HEK293 (cell line): ENCODE data around the gene NFATC1.

Experiments
- CTCF ChIA-PET: fragments of 350-600 bp; formaldehyde crosslinking; extraction: SDS; loops from one replicate; lab custom pipeline; 2021; ENCODE audit warnings: antibody characterized with exemption; lab: Yijun Ruan, JAX
- POLR2A ChIA-PET: fragments of 300-600 bp; formaldehyde crosslinking; extraction: SDS; loops from one replicate; lab custom pipeline; 2020; ENCODE audit warnings: antibody characterized with exemption, inconsistent platforms; lab: Yijun Ruan, JAX
- H3K27ac ChIP-seq: fragments of 200-500 bp; sonication (Bioruptor generic); 2 replicates; pipeline ENCODE4 v1.5.1; 2014; ENCODE audit warnings: low read depth, low read length, control low read depth, inconsistent platforms; ENCODE audit errors: extremely low read depth
- H3K36me3 ChIP-seq, 2 experiments: fragments of 200-500 bp in 1 of 2; sonication (Bioruptor generic) in 1 of 2; 1 replicate in 1 of 2; 2 replicates in 1 of 2; pipeline ENCODE4 v1.5.1; 2014 to 2017; ENCODE audit warnings: inconsistent platforms in 2 of 2, low read length in 2 of 2; ENCODE audit not compliant: control insufficient read depth in 2 of 2, insufficient read depth in 1 of 2
- H3K4me1 ChIP-seq: fragments of 200-500 bp; sonication (Bioruptor generic); 2 replicates; pipeline ENCODE4 v1.5.1; 2014; ENCODE audit warnings: mild to moderate bottlenecking, low read length, inconsistent platforms; ENCODE audit not compliant: control insufficient read depth, insufficient read depth
- H3K4me3 ChIP-seq: 2 replicates; pipeline ENCODE4 v1.5.1; 2011; ENCODE audit warnings: low read depth, mild to moderate bottlenecking, control low read depth, low read length, moderate library complexity
- H3K9me3 ChIP-seq: fragments of 200-500 bp; sonication (Bioruptor generic); 2 replicates; pipeline ENCODE4 v1.5.1; 2014; ENCODE audit warnings: low read depth, low read length, inconsistent platforms; ENCODE audit not compliant: control insufficient read depth, insufficient read depth
- BCL11B ChIP-seq: fragments of 450-650 bp; formaldehyde crosslinking; IDR thresholded peaks from 2 replicates; pipeline ENCODE4 v1.5.1; 2016; ENCODE audit warnings: low read depth, missing biosample characterization, missing genetic modification characterization
- GLIS1 ChIP-seq: fragments of 450-650 bp; formaldehyde crosslinking; IDR thresholded peaks from 2 replicates; pipeline ENCODE4 v1.5.1; 2016; ENCODE audit warnings: missing biosample characterization, missing genetic modification characterization
- KLF7 ChIP-seq: fragments of 450-650 bp; formaldehyde crosslinking; IDR thresholded peaks from 2 replicates; pipeline ENCODE4 v1.5.1; 2016; ENCODE audit warnings: missing biosample characterization, missing genetic modification characterization, borderline replicate concordance
- SALL2 ChIP-seq: fragments of 450-650 bp; formaldehyde crosslinking; IDR thresholded peaks from 2 replicates; pipeline ENCODE4 v1.5.0; 2017; ENCODE audit warnings: missing biosample characterization, mild to moderate bottlenecking, missing genetic modification characterization, borderline replicate concordance
- WT1 ChIP-seq: fragments of 450-650 bp; formaldehyde crosslinking; IDR thresholded peaks from 2 replicates; pipeline ENCODE4 v1.5.1; 2016; ENCODE audit warnings: missing biosample characterization, missing genetic modification characterization
- ZBTB1 ChIP-seq: fragments of 450-650 bp; formaldehyde crosslinking; IDR thresholded peaks from 2 replicates; pipeline ENCODE4 v1.5.1; 2016; ENCODE audit warnings: missing biosample characterization, missing genetic modification characterization
- ZNF112 ChIP-seq: fragments of 450-650 bp; formaldehyde crosslinking; IDR thresholded peaks from 2 replicates; pipeline ENCODE4 v1.5.0; 2017; ENCODE audit warnings: missing biosample characterization, missing genetic modification characterization
- ZNF16 ChIP-seq: fragments of 450-650 bp; formaldehyde crosslinking; IDR thresholded peaks from 2 replicates; pipeline ENCODE4 v1.5.1; 2016; ENCODE audit warnings: low read depth, missing biosample characterization, missing genetic modification characterization
- ZNF292 ChIP-seq: fragments of 450-650 bp; formaldehyde crosslinking; IDR thresholded peaks from 2 replicates; pipeline ENCODE4 v1.5.1; 2016; ENCODE audit warnings: low read depth, missing biosample characterization, missing genetic modification characterization, borderline replicate concordance
- ZNF335 ChIP-seq: fragments of 450-650 bp; formaldehyde crosslinking; conservative IDR thresholded peaks from 2 replicates; pipeline ENCODE4 v1.5.1; 2016; ENCODE audit warnings: missing biosample characterization, missing genetic modification characterization
- ZNF555 ChIP-seq: fragments of 450-650 bp; formaldehyde crosslinking; conservative IDR thresholded peaks from 2 replicates; pipeline ENCODE4 v1.5.1; 2017; ENCODE audit warnings: missing biosample characterization, mild to moderate bottlenecking, missing genetic modification characterization, inconsistent platforms
- ZSCAN23 ChIP-seq: fragments of 450-650 bp; formaldehyde crosslinking; IDR thresholded peaks from 2 replicates; pipeline ENCODE4 v1.5.1; 2016; ENCODE audit warnings: missing biosample characterization, missing genetic modification characterization
- TF ChIP-seq, protein P1 (sequence below): fragments of 450-650 bp; formaldehyde crosslinking; conservative IDR thresholded peaks from 2 replicates; pipeline ENCODE4 v1.5.1; 2016; ENCODE audit warnings: low read depth, missing biosample characterization, missing genetic modification characterization

The NFATC1 gene

DNA sequence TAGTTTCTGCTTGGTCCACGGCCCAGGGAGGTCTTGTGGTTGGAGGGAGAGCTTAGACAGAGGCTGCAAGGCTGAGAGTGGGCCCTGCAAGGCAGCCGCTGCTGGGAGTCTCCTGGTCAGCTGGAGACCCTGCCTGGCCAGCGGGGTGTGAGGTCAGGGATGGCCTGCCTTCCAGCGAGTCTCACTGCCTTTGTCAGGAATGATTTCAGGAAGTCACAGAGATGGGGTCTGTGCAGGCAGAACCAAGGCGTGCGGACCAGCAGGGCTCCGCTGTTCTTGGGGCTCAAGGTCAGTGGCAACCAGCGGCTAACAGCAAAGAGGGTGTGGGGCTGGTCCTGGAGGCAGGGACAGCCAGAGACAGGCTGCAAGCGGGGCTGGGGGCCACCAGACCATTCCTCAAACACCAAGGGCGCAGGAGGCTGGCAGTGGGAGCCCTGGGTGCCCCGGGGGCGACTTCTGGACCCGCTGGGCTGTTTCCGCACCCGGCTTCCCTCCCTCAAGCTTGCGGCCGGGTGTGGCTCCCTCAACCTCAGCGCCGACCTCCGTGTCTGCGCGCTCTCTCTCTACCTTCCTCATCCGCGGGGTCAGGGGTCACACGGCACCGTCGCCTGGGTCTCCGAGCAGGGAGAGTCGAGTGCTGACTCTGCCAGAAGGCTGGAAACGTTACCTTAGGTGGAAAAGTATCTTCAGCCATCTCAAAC lies 159.4 kb downstream of the NFATC1 start:
- no peak overlapping the region for H3K27ac ChIP-seq
- TF ChIP-seq ZNF292 (tag by site-specific recombination), result no peak
- ChIA-PET CTCF (no interaction called here), POLR2A (no interaction called here)
- H3K36me3 ChIP-seq, result no peaks in the 10 kb centered on the region
- no peaks in the 10 kb centered on the region for H3K9me3 ChIP-seq
- H3K4me1 ChIP-seq, result no peaks in the 10 kb centered on the region
- H3K4me3 ChIP-seq, result no peak overlapping the region

DNA sequence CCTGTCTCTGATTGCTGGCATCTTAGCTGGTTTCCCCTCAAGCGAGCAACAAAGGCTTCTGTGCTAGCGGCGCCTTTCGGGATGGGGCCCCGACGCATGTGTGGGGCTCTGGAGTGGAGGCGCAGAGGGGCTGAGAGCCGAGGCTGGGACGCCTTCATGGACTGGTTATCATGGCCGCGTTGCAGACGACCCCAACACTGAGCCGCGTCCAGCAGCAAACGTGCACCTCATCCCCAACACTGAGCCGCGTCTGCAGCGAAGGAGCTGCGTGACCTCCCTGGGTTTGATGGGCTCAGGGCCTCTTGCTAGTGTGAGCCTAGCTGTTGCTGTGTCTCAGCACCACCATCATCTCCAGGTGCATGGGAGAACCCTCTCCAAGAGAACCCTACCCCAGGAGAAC lies 160.2 kb downstream of the NFATC1 start:
- H3K36me3 ChIP-seq, result no peaks in the 10 kb centered on the region
- ChIA-PET POLR2A (no interaction called here), CTCF (no interaction called here)
- H3K4me1 ChIP-seq, result no peaks in the 10 kb centered on the region
- no peaks in the 10 kb centered on the region for H3K9me3 ChIP-seq
- TF ChIP-seq, protein P1, sequence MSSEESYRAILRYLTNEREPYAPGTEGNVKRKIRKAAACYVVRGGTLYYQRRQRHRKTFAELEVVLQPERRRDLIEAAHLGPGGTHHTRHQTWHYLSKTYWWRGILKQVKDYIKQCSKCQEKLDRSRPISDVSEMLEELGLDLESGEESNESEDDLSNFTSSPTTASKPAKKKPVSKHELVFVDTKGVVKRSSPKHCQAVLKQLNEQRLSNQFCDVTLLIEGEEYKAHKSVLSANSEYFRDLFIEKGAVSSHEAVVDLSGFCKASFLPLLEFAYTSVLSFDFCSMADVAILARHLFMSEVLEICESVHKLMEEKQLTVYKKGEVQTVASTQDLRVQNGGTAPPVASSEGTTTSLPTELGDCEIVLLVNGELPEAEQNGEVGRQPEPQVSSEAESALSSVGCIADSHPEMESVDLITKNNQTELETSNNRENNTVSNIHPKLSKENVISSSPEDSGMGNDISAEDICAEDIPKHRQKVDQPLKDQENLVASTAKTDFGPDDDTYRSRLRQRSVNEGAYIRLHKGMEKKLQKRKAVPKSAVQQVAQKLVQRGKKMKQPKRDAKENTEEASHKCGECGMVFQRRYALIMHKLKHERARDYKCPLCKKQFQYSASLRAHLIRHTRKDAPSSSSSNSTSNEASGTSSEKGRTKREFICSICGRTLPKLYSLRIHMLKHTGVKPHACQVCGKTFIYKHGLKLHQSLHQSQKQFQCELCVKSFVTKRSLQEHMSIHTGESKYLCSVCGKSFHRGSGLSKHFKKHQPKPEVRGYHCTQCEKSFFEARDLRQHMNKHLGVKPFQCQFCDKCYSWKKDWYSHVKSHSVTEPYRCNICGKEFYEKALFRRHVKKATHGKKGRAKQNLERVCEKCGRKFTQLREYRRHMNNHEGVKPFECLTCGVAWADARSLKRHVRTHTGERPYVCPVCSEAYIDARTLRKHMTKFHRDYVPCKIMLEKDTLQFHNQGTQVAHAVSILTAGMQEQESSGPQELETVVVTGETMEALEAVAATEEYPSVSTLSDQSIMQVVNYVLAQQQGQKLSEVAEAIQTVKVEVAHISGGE (tag by site-specific recombination), result no peak
- TF ChIP-seq WT1 (tag by site-specific recombination) (no peak), BCL11B (tag by site-specific recombination) (no peak), ZNF16 (tag by site-specific recombination) (no peak), KLF7 (tag by site-specific recombination) (no peak), ZBTB1 (no peak), ZSCAN23 (no peak), GLIS1 (tag by site-specific recombination) (peak; percentile 67)
- no peak overlapping the region for H3K27ac ChIP-seq
- H3K4me3 ChIP-seq, result no peak overlapping the region

DNA sequence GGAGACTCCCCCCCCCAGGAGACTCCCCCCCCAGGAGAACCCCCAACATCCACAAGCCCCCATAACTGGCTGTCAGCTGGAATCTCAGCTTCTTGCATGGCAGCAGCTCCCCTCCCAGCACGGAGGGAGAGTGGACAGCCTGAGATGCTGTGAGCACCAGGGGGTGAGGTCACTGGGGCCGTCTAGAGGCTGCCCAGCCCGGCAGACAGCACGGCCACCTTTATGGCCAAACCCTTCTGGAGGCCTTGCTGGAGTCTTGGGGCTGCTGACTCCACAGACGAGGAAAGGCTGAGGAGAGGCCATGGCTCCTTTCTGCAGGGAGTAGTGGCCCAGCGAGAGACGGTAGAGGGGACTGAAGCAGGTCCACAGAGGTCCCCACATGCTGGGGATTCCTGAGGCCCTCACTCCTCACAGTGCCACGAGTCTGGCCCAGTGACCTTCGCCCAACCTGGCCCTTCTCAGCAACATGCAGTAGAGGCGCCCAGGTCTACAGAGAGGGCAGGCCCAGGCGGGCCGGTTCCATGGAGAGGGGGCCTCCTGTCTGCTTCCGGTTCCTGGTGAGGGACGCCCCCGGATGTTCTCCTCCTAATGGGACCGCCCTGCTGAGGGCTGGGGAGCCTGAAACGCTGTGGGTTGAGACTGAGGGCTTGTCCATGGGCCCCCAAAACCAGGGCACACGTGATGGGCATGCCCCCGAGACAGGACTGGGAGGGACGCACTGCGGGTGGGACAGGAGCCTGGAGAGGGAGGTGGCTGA lies 161.3 kb downstream of the NFATC1 start:
- no peaks in the 10 kb centered on the region for H3K36me3 ChIP-seq
- ChIA-PET POLR2A (no interaction called here), CTCF (no interaction called here)
- TF ChIP-seq SALL2 (tag by site-specific recombination) (no peak), GLIS1 (tag by site-specific recombination) (peak; percentile 46; the same call in 1 of the 2 replicates), ZNF555 (tag by site-specific recombination) (no peak), ZNF335 (no peak), ZNF112 (no peak)
- no peaks in the 10 kb centered on the region for H3K4me1 ChIP-seq
- no peak overlapping the region for H3K27ac ChIP-seq
- H3K9me3 ChIP-seq, result no peaks in the 10 kb centered on the region
- H3K4me3 ChIP-seq, result no peak overlapping the region
